ENCODE results near the gene BABAM2.

GRCh38 chr2:28263690-28264089 is 373.2 kb downstream of the BABAM2 start:
- TF ChIP-seq CTCF (IDR thresholded peaks at IDR 0.05) (no peak), POLR2A (IDR thresholded peaks at IDR 0.05) (no peak)

All from vagina (tissue), 2 donors.